Neuronal stem cell (in vitro differentiated cells): ENCODE results near the gene XPO5.
"Not testable (repeated sequence)": the region's sequence is repeated elsewhere in the genome, so short reads cannot be mapped to it uniquely, and the experiment has no call there.

Source experiments
- DNase-seq: peaks from one replicate; pipeline ENCODE4 v3.0.0-alpha.2; 2013; ENCODE audit warnings: low spot score
- H2AFZ ChIP-seq: one replicate; pipeline ENCODE4 v1.6.1; 2013; ENCODE audit warnings: mild to moderate bottlenecking, low read length, inconsistent platforms
- H2AK5ac ChIP-seq: 2 replicates; pipeline ENCODE4 v1.6.1; 2013; ENCODE audit warnings: low read depth, mild to moderate bottlenecking, inconsistent platforms, low read length, moderate library complexity, mixed read lengths
- H2BK120ac ChIP-seq: 2 replicates; pipeline ENCODE4 v1.6.1; 2013; ENCODE audit warnings: low read depth, mild to moderate bottlenecking, inconsistent platforms, low read length, moderate library complexity, mixed read lengths
- H2BK12ac ChIP-seq: one replicate; pipeline ENCODE4 v1.6.1; 2013; ENCODE audit warnings: low read length, inconsistent platforms
- H2BK15ac ChIP-seq: 2 replicates; pipeline ENCODE4 v1.6.1; 2013; ENCODE audit warnings: mild to moderate bottlenecking, low read length, inconsistent platforms, mixed read lengths
- H2BK5ac ChIP-seq: one replicate; pipeline ENCODE4 v1.6.1; 2013; ENCODE audit warnings: inconsistent platforms, mild to moderate bottlenecking, low read length, moderate library complexity
- H3K14ac ChIP-seq: one replicate; pipeline ENCODE4 v1.6.1; 2013; ENCODE audit warnings: low read length, inconsistent platforms
- H3K18ac ChIP-seq: 2 replicates; pipeline ENCODE4 v1.6.1; 2013; ENCODE audit warnings: low read length, inconsistent platforms
- H3K23ac ChIP-seq: 2 replicates; pipeline ENCODE4 v1.6.1; 2013; ENCODE audit warnings: low read depth, mild to moderate bottlenecking, mixed read lengths, low read length, inconsistent platforms; ENCODE audit not compliant: poor library complexity
- H3K27ac ChIP-seq: replicated peaks from 3 replicates; pipeline ENCODE4 v1.5.1; 2013; ENCODE audit warnings: low read length, inconsistent platforms
- H3K27me3 ChIP-seq, 3 experiments: 2 replicates each; pipeline ENCODE4 v1.6.1; 2013; ENCODE audit warnings: low read length in 3 of 3, mild to moderate bottlenecking in 2 of 3, inconsistent platforms in 1 of 3, low read depth in 1 of 3, mixed read lengths in 1 of 3, moderate library complexity in 1 of 3; ENCODE audit not compliant: control insufficient read depth in 3 of 3, insufficient read depth in 3 of 3
- H3K36me3 ChIP-seq, 2 donors: replicated peaks in 1 of 2; 2 replicates each; pipeline ENCODE4 v1.6.1; 2013; ENCODE audit warnings: low read length in 2 of 2; ENCODE audit not compliant: control insufficient read depth in 2 of 2, insufficient read depth in 2 of 2
- H3K4ac ChIP-seq: 2 replicates; pipeline ENCODE4 v1.6.1; 2013; ENCODE audit warnings: inconsistent platforms, mild to moderate bottlenecking, low read length, moderate library complexity
- H3K4me1 ChIP-seq, 2 donors: 1 replicate in 1 of 2; 2 replicates in 1 of 2; pipeline ENCODE4 v1.6.1; 2013; ENCODE audit warnings: low read length in 2 of 2, low read depth in 1 of 2; ENCODE audit not compliant: control insufficient read depth in 2 of 2, insufficient read depth in 1 of 2
- H3K4me2 ChIP-seq: one replicate; pipeline ENCODE4 v1.6.1; 2013; ENCODE audit warnings: mild to moderate bottlenecking, low read length, inconsistent platforms; ENCODE audit not compliant: insufficient read depth, poor library complexity, severe bottlenecking
- H3K4me3 ChIP-seq, 2 donors: 2 replicates each; pipeline ENCODE4 v1.5.1; 2013; ENCODE audit warnings: low read length in 2 of 2, mild to moderate bottlenecking in 2 of 2, inconsistent platforms in 1 of 2, moderate library complexity in 1 of 2
- H3K79me1 ChIP-seq: one replicate; pipeline ENCODE4 v1.6.1; 2013; ENCODE audit warnings: low read depth, mild to moderate bottlenecking, inconsistent platforms, low read length, moderate library complexity
- H3K9ac ChIP-seq: one replicate; pipeline ENCODE4 v1.6.1; 2013; ENCODE audit warnings: mild to moderate bottlenecking, low read depth, low read length, inconsistent platforms; ENCODE audit not compliant: poor library complexity
- H3K9me3 ChIP-seq, 2 donors: replicated peaks in 1 of 2; 2 replicates each; pipeline versions ENCODE3 to v1.6.1; 2013; ENCODE audit warnings: low read length in 2 of 2, mild to moderate bottlenecking in 2 of 2, inconsistent platforms in 1 of 2, low read depth in 1 of 2, mixed read lengths in 1 of 2, moderate library complexity in 1 of 2; ENCODE audit not compliant: control insufficient read depth in 2 of 2, insufficient read depth in 1 of 2
- H4K8ac ChIP-seq: one replicate; pipeline ENCODE4 v1.6.1; 2013; ENCODE audit warnings: low read depth, mild to moderate bottlenecking, inconsistent platforms, low read length, moderate library complexity
- H4K91ac ChIP-seq: one replicate; pipeline ENCODE4 v1.6.1; 2013; ENCODE audit warnings: low read length, low read depth, mild to moderate bottlenecking, inconsistent platforms; ENCODE audit not compliant: poor library complexity
- WGBS, 2 donors: extraction: QIAGEN DNeasy Blood & Tissue Kit; methylation state at CpG; one replicate each; pipeline ENCODE4 v1.1.7; 2013; ENCODE audit warnings: missing lambda C conversion rate in 2 of 2, mixed read lengths in 1 of 2; ENCODE audit not compliant: insufficient read length in 2 of 2, insufficient replicate concordance in 1 of 2; ENCODE audit errors: extremely low coverage in 2 of 2; 5-methylcytosine and 5-hydroxymethylcytosine counted together

XPO5 gene

DNA sequence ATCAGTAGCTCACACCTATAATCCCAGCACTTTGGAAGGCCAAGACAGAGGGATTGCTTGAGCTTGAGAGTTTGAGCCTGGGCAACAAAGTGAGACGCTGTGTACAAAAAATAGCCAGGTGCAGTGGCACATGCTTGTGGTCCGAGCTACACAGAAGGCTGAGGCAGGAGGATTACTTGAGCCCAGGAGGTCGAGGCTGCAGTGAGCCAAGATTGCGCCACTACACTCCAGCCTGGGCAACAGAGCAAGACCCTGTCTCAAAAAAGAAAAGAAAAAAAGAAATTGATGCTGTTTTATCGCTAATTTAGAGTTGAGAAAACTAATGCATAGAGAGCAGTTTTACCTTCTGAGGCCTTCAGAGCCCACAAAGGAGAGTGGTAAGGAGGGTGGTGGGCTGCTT lies 77.5 kb downstream of the XPO5 start:
- not testable (repeated sequence) for H3K9me3 ChIP-seq, DNase-seq, H4K91ac ChIP-seq, H2BK120ac ChIP-seq, H2AK5ac ChIP-seq, H3K23ac ChIP-seq, H3K18ac ChIP-seq, H3K4me2 ChIP-seq, H3K27me3 ChIP-seq, H3K14ac ChIP-seq, H4K8ac ChIP-seq, H3K9ac ChIP-seq, H2BK5ac ChIP-seq, H2BK15ac ChIP-seq, H2BK12ac ChIP-seq, H3K27ac ChIP-seq, H3K4me3 ChIP-seq, H3K4ac ChIP-seq, H2AFZ ChIP-seq
- WGBS, 2 donors = no CpG with 5 or more reads among the region's 5 CpGs
- peaks cover 10% of the 10 kb centered on the region for H3K79me1 ChIP-seq
- H3K36me3 ChIP-seq = peaks cover 41 to 68% of the 10 kb centered on the region in 2 donors
- peaks cover 7 to 15% of the 10 kb centered on the region in 2 donors for H3K4me1 ChIP-seq

DNA sequence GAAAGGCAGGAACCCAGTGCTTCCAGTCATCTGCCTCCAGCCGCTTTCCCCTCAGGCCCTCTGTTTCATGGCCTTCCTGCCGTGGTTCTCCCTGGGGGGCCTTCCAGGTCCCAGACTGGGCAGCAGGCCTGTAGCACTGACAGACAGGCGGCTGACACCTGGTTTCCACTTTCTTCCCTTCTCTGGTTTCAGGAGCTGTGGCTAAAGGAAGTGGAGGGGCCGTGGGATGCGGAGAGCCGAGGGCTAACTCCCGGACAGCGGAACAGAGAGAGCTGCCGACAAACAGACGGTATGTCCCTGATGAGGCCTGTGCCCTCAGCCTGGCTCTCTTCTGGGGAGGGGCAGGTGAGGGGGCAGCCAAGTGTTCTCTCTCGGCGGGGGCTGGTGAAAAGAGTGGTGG lies 78.1 kb downstream of the XPO5 start:
- Histone ChIP-seq H4K8ac (no peak overlapping the region), H3K4ac (no peak overlapping the region), H3K4me3 (no peak overlapping the region), H3K36me3 (peaks cover 35 to 62% of the 10 kb centered on the region in 2 donors), H2AFZ (no peak overlapping the region), H2BK5ac (no peak overlapping the region), H3K9ac (peak overlapping the region; percentile 30), H3K79me1 (peaks cover 10% of the 10 kb centered on the region), H2BK15ac (no peak overlapping the region), H3K9me3 (no peaks in the 10 kb centered on the region), H2BK120ac (no peak overlapping the region), H3K27me3 (no peaks in the 10 kb centered on the region), H3K4me1 (peaks cover 7 to 15% of the 10 kb centered on the region in 2 donors), H3K23ac (no peak overlapping the region), H2BK12ac (no peak overlapping the region), H2AK5ac (no peak overlapping the region), H3K14ac (no peak overlapping the region), H4K91ac (no peak overlapping the region), H3K18ac (no peak overlapping the region), H3K27ac (no peak overlapping the region), H3K4me2 (no peak overlapping the region)
- DNase-seq = no peak
- no CpG with 5 or more reads among the region's 12 CpGs for WGBS, 2 donors

DNA sequence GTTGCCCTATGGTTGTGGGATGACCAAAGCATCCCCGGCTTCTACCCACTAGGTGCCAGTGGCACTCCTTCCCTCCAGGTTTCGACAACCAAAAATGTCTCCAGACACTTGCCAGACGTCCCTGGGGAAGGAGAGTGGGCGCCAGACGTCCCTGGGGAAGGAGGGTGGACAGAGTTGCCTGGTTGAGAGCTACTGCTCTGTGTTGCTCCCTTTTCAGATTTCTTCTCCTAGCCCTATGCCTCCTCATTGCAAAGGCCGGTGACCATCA lies 78.8 kb downstream of the XPO5 start:
- Histone ChIP-seq H3K27me3 (no peaks in the 10 kb centered on the region), H3K36me3 (peaks cover 28 to 56% of the 10 kb centered on the region in 2 donors), H3K4me2 (no peak overlapping the region), H3K9ac (no peak overlapping the region), H4K91ac (no peak overlapping the region), H3K79me1 (peaks cover 14% of the 10 kb centered on the region), H3K27ac (no peak overlapping the region), H3K14ac (no peak overlapping the region), H2BK15ac (no peak overlapping the region), H2BK5ac (no peak overlapping the region), H3K9me3 (no peaks in the 10 kb centered on the region), H3K4me3 (no peak overlapping the region), H2BK120ac (no peak overlapping the region), H3K4me1 (peaks cover 7 to 15% of the 10 kb centered on the region in 2 donors), H4K8ac (no peak overlapping the region), H3K4ac (no peak overlapping the region), H2AFZ (no peak overlapping the region), H2AK5ac (no peak overlapping the region), H2BK12ac (no peak overlapping the region), H3K18ac (no peak overlapping the region), H3K23ac (no peak overlapping the region)
- DNase-seq = no peak
- no CpG with 5 or more reads among the region's 6 CpGs for WGBS, 2 donors

DNA sequence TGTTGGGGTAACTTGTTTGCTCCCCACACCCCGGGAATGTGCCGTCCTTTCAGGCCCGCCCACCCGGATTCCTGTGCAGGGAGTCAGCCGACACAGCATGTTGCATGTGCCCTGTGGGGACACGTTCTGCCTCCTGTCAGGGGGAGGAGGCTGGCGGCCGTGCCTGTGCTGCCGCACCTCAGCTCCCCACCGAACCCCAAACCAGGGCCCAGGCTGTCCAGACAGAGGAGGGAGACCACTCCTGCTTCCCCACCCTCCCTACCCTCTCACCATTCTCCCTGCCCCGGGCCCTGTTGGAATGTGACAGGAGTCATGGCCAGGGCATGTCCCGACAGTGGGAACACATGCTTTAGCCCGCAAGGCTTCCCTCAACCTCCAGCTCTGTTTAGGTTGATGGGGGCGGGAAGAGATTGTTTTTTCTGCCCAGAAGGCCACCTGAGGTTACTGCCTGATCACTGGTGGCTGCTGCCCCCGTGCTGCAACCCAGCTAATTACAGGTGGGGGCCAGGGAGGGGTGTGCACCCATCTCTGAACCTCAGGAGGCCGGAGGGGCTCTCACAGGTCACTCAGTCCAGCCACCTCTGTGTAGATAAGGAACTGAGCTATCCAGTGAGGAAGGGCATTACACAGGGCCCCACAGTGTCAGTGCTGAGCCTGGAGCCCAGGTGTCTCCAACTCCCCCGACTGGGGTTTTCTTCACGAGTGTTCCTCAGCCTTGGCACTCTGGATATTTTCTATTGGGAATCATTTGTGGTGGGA lies 79.3 kb downstream of the XPO5 start:
- Histone ChIP-seq H3K14ac (no peak overlapping the region), H3K4me1 (peaks cover 7 to 15% of the 10 kb centered on the region in 2 donors), H4K91ac (no peak overlapping the region), H4K8ac (no peak overlapping the region), H3K23ac (no peak overlapping the region), H3K9me3 (no peaks in the 10 kb centered on the region), H2BK5ac (no peak overlapping the region), H3K27me3 (no peaks in the 10 kb centered on the region), H3K4me3 (no peak overlapping the region), H2AFZ (no peak overlapping the region), H2BK15ac (no peak overlapping the region), H2BK120ac (no peak overlapping the region), H3K79me1 (peaks cover 14% of the 10 kb centered on the region), H3K18ac (peak overlapping the region; percentile 65), H2BK12ac (no peak overlapping the region), H3K9ac (no peak overlapping the region), H2AK5ac (no peak overlapping the region), H3K27ac (no peak overlapping the region), H3K36me3 (peaks cover 28 to 53% of the 10 kb centered on the region in 2 donors), H3K4me2 (no peak overlapping the region), H3K4ac (no peak overlapping the region)
- WGBS, 2 donors = no CpG with 5 or more reads among the region's 18 CpGs
- no peak for DNase-seq
